Thyroid gland (tissue), 4 donors: ENCODE measurements around the gene KCNF1. TPM values are rescaled to one million over a fixed set of nuclear protein-coding genes. Genes with fewer than 3 reads are reported as not detected.

ENCODE experiments used
- DNase-seq, 2 donors: peaks; one replicate each; pipeline ENCODE4 v3.0.0-alpha.2; 2019
- H3K27ac ChIP-seq, 3 donors: fragments of 200-600 bp; sonication (generic); 1 replicate in 2 of 3; 2 replicates in 1 of 3; pipeline ENCODE4 v1.5.1; 2016 to 2019; ENCODE audit warnings: mild to moderate bottlenecking in 1 of 3, moderate library complexity in 1 of 3
- H3K27me3 ChIP-seq: fragments of 200-600 bp; sonication (generic); one replicate; pipeline ENCODE4 v1.5.1; 2019
- H3K36me3 ChIP-seq, 2 donors: fragments of 200-600 bp; sonication (generic); one replicate each; pipeline ENCODE4 v1.5.1; 2016 to 2019
- H3K4me1 ChIP-seq, 2 donors: fragments of 200-600 bp; sonication (generic); one replicate each; pipeline ENCODE4 v1.5.1; 2017 to 2019
- H3K4me3 ChIP-seq, 3 donors: fragments of 200-600 bp; sonication (generic); replicated peaks in 1 of 3; 1 replicate in 2 of 3; 2 replicates in 1 of 3; pipeline ENCODE4 v1.5.1; 2016; ENCODE audit warnings: mild to moderate bottlenecking in 1 of 3
- H3K9me3 ChIP-seq: fragments of 200-600 bp; sonication (generic); one replicate; pipeline ENCODE4 v1.5.1; 2017
- CTCF ChIP-seq, 6 experiments: fragments of 200-600 bp in 3 of 6; fragments of 450-650 bp in 3 of 6; sonication (generic) in 3 of 6; IDR thresholded peaks; one replicate each; pipeline ENCODE4 v1.5.1; 2016 to 2019; ENCODE audit warnings: antibody characterized with exemption in 6 of 6, mild to moderate bottlenecking in 2 of 6, inconsistent platforms in 1 of 6, moderate library complexity in 1 of 6
- POLR2A ChIP-seq, 2 donors: fragments of 450-650 bp; IDR thresholded peaks; one replicate each; pipeline ENCODE4 v1.6.1; 2017; ENCODE audit warnings: antibody characterized with exemption in 2 of 2, mild to moderate bottlenecking in 2 of 2, moderate library complexity in 1 of 2
- WGBS, 2 donors: methylation state at CpG; one replicate each; pipeline ENCODE4 v1.1.5; 2017; 5-methylcytosine and 5-hydroxymethylcytosine counted together
- intact Hi-C: fragments of 100-400 bp; cut with DNase I; formaldehyde crosslinking; loops from one replicate; pipeline ENCODE4 v1.15.1; 2023
- total RNA-seq, 4 donors: library from RNA; depleted of rRNA; stranded (reverse); fragments of >200 nt; gene quantifications; one replicate each; pipeline ENCODE4 v1.2.3, GENCODE V29; 2016

KCNF1 gene
- total RNA-seq, 4 donors from 2014 or later, result not detected

- no peak overlapping the region for H3K4me3 ChIP-seq
- no peaks in the 10 kb centered on the region for H3K4me1 ChIP-seq
- no peaks in the 10 kb centered on the region for H3K9me3 ChIP-seq
- no peak for DNase-seq
- no peak for TF ChIP-seq POLR2A (IDR thresholded peaks at IDR 0.05)
- TF ChIP-seq CTCF (IDR thresholded peaks at IDR 0.05), result no peak
- WGBS, 2 donors, result 33 to 43% methylated on average over 10 of the region's 10 CpGs
- intact Hi-C loops, result no loop called here
- no peaks in the 10 kb centered on the region for H3K36me3 ChIP-seq
- no peaks in the 10 kb centered on the region for H3K27me3 ChIP-seq
- H3K27ac ChIP-seq, result no peak overlapping the region
These were observed 47.5 kb upstream of the KCNF1 start for GRCh38 chr2:10864251-10864650.

DNA sequence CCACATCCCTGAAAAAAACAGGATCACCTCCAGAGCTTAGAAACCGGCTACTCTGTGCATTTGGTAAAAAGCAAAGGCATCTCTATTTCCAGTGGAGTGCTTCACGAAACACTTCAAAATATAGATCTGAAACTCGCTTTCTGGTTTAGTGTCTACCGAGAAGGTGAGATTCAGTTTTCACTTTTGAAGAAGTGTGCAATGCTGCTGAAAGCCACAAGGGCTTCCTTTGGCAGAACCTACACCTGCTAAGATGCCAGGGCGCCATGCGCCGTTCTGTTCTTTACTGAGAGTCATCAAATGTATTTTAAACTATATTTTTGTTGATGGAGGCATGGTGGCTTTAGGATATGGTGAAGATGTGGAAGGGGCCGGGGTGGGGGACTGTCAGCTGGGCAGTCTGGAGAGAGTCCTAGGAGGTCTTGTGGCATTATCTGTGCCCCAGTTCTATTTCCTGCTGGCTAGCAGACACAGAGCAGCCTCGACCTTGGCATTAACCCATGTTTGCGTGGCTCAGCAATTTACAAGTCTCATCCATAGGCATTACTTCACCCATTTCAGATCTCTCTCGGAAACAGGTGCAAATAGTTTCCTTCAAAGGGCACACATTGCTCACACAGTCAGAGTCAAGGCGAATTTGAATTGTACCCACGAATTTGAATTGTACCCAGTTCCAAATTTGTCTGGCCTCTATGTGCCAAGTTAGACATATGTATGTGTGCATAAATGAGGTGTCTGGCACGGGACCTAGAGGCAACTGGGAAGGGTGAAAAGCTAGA lies 46.7 kb upstream of the KCNF1 start:
- no peak for TF ChIP-seq POLR2A (IDR thresholded peaks at IDR 0.05)
- peak in 1 of 6 experiments; percentile 14 for TF ChIP-seq CTCF (IDR thresholded peaks at IDR 0.05)
- intact Hi-C loops, result no loop called here
- whole genome bisulfite sequencing, 2 donors, result 70 to 76% methylated on average over 14 of the region's 14 CpGs

GRCh38 chr2:10865841-10866240 lies 45.9 kb upstream of the KCNF1 start:
- Histone ChIP-seq H3K36me3 (no peaks in the 10 kb centered on the region), H3K27ac (no peak overlapping the region), H3K9me3 (no peaks in the 10 kb centered on the region), H3K4me1 (no peaks in the 10 kb centered on the region), H3K27me3 (no peaks in the 10 kb centered on the region), H3K4me3 (no peak overlapping the region)
- no peak for DNase-seq
- TF ChIP-seq CTCF (IDR thresholded peaks at IDR 0.05) (no peak), POLR2A (IDR thresholded peaks at IDR 0.05) (no peak)
- 77 to 87% methylated on average over 10 of the region's 10 CpGs for WGBS, 2 donors
- intact Hi-C loops, result no loop called here

More for the DNA sequence above, 46.7 kb upstream of the KCNF1 start:
- H3K27me3 ChIP-seq, result no peaks in the 10 kb centered on the region
- no peaks in the 10 kb centered on the region for H3K36me3 ChIP-seq
- H3K27ac ChIP-seq, result no peak overlapping the region
- H3K4me1 ChIP-seq, result no peaks in the 10 kb centered on the region
- no peak overlapping the region for H3K4me3 ChIP-seq
- no peaks in the 10 kb centered on the region for H3K9me3 ChIP-seq
- DNase-seq, result no peak

DNA sequence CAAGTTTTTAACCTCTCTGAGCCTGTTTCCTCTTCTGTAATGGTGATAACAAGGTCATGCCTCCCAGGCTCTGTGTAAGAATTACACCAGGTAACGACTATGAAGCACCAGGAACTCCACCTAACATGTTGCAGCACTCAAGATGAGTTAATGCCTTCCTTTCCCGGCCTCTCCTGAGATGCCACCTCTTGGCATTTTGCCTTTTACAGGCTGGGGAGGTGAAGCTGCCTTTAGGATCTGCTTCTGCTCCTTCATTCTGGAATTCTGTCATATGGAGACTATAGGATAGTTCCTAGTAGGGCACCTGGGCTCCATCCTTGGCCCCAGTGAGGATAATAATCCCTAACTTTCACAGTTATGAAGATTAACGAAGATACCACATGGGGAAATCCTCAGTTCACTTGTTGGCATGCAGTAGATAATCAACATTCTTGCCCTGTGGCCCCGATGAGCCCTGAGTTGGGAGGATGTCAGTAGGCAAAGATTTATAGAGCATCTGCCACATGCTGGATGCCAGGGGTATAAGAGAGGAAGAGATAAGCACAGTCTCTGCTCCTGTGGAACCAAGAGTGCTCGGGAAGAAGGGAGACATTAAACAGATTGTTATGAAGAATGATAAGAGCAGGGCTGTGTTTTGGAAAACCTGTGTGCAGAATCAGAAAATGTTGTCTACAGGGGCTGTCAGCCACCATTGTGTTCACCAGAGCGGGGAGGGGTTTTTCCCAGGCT lies 43.9 kb upstream of the KCNF1 start:
- no peak overlapping the region for H3K27ac ChIP-seq
- H3K9me3 ChIP-seq, result no peaks in the 10 kb centered on the region
- TF ChIP-seq CTCF (IDR thresholded peaks at IDR 0.05) (no peak), POLR2A (IDR thresholded peaks at IDR 0.05) (no peak)
- DNase-seq, result no peak
- intact Hi-C loops, result no loop called here
- H3K27me3 ChIP-seq, result no peaks in the 10 kb centered on the region
- no peaks in the 10 kb centered on the region for H3K36me3 ChIP-seq
- WGBS, 2 donors, result 81 to 83% methylated on average over 6 of the region's 6 CpGs
- no peak overlapping the region for H3K4me3 ChIP-seq
- no peaks in the 10 kb centered on the region for H3K4me1 ChIP-seq
